Kidney (tissue), 14 donors: Measurements from ENCODE around the gene RBBP5. TPM values are rescaled to one million over a fixed set of nuclear protein-coding genes. Genes with fewer than 3 reads are reported as not detected.
A peak's percentile ranks its signal among the peaks of the same experiment; 100 is the strongest.

ENCODE experiments used
- DNase-seq, 5 donors: peaks; one replicate each; pipeline ENCODE4 v3.0.0-alpha.2; 2013 to 2020
- FAIRE-seq: peaks from 2 replicates; lab custom pipeline; 2012; peaks lifted over from hg19 to GRCh38; lab: Jason Lieb, UNC
- H3K27ac ChIP-seq, 2 donors: one replicate each; pipeline ENCODE4 v1.7.0; 2013; ENCODE audit warnings: low read depth in 2 of 2, low read length in 2 of 2, inconsistent platforms in 1 of 2
- H3K27me3 ChIP-seq: one replicate; pipeline ENCODE4 v1.7.1; 2013; ENCODE audit warnings: low read length, inconsistent platforms; ENCODE audit not compliant: control insufficient read depth, insufficient read depth
- H3K36me3 ChIP-seq, 3 donors: one replicate each; pipeline versions ENCODE4 v1.7.0 to v1.7.1; 2013; ENCODE audit warnings: low read length in 3 of 3, control low read depth in 1 of 3, inconsistent platforms in 1 of 3; ENCODE audit not compliant: insufficient read depth in 3 of 3, control insufficient read depth in 2 of 3
- H3K4me1 ChIP-seq, 3 donors: one replicate each; pipeline versions ENCODE4 v1.7.0 to v1.7.1; 2013; ENCODE audit warnings: low read length in 3 of 3, inconsistent platforms in 1 of 3, low read depth in 1 of 3; ENCODE audit not compliant: control insufficient read depth in 2 of 3, insufficient read depth in 2 of 3
- H3K4me3 ChIP-seq, 3 donors: one replicate each; pipeline versions ENCODE4 v1.7.0 to v1.8.1; 2013; ENCODE audit warnings: low read length in 3 of 3, control low read depth in 1 of 3, inconsistent platforms in 1 of 3
- H3K9ac ChIP-seq, 3 donors: one replicate each; pipeline versions ENCODE4 v1.7.0 to v1.7.1; 2013; ENCODE audit warnings: low read length in 3 of 3, control low read depth in 1 of 3, inconsistent platforms in 1 of 3
- H3K9me3 ChIP-seq, 3 donors: one replicate each; pipeline versions ENCODE4 v1.7.0 to v1.7.1; 2013; ENCODE audit warnings: low read length in 3 of 3, control low read depth in 1 of 3, inconsistent platforms in 1 of 3; ENCODE audit not compliant: control insufficient read depth in 2 of 3, insufficient read depth in 1 of 3
- CTCF ChIP-seq: IDR thresholded peaks from 3 replicates; pipeline ENCODE4 v1.5.1; 2012; ENCODE audit warnings: mild to moderate bottlenecking, moderate library complexity, borderline replicate concordance; ENCODE audit not compliant: insufficient read depth; ENCODE audit errors: extremely low read depth
- intact Hi-C: fragments of 100-400 bp; cut with DNase I; formaldehyde crosslinking; loops from one replicate; pipeline ENCODE4 v1.11.1; 2022
- polyA plus RNA-seq: library from polyadenylated mRNA; stranded (reverse); fragments of 350-450 nt; fragmentation: Illumina TruSeq; extraction: RNeasy Lipid Tissue Mini Kit (QIAGEN cat#74804); gene quantifications from one replicate; pipeline ENCODE4 v1.2.3, GENCODE V29; 2014; ENCODE audit warnings: low read depth, low replicate concordance; ENCODE audit not compliant: insufficient read depth
- total RNA-seq: library from RNA; stranded (reverse); fragmentation: NEBNext Ultra II Directional; extraction: Animal tissue kit (Norgen Biotek cat#: 25700); gene quantifications from one replicate; pipeline ENCODE4 v1.2.1, GENCODE V29; 2021
- donor health status: control.
- donor health status: control.
- donor health status: control.
- donor health status: control.
- donor health status: control.
- donor health status: DM: yes; HTN: yes; CAD: no.
- donor health status: Normal renal cell carcinoma (clear cell type).

RBBP5 gene
- total and polyA plus RNA-seq, 2 donors from 2014 or later = 6.8 to 18.2 TPM

GRCh38 chr1:205142102-205142469 is 20.3 kb upstream of the RBBP5 start:
- Histone ChIP-seq H3K4me1 (peaks cover 0 to 7% (median 0%) of the 10 kb centered on the region in 3 donors), H3K27ac (no peak overlapping the region), H3K27me3 (no peaks in the 10 kb centered on the region), H3K36me3 (peaks cover 0 to under 1% (median 0%) of the 10 kb centered on the region in 3 donors), H3K4me3 (no peak overlapping the region), H3K9ac (no peak overlapping the region), H3K9me3 (no peaks in the 10 kb centered on the region)
- intact Hi-C loops = no loop called here
- DNase-seq (no peak), FAIRE-seq (no peak)
- no peak for TF ChIP-seq CTCF

- Histone ChIP-seq H3K36me3 (no peaks in the 10 kb centered on the region), H3K4me1 (peaks cover 0 to 7% (median 0%) of the 10 kb centered on the region in 3 donors), H3K9ac (no peak overlapping the region), H3K9me3 (no peaks in the 10 kb centered on the region), H3K4me3 (peak overlapping the region in 1 of 3 donors; percentile 28), H3K27ac (no peak overlapping the region), H3K27me3 (no peaks in the 10 kb centered on the region)
- TF ChIP-seq CTCF = peak; percentile 78
- intact Hi-C loops = no loop called here
- DNase-seq (peak in 4 of 5 donors; percentile 83 to 93 (median 85)), FAIRE-seq (peak; percentile 50)
Observed at GRCh38 chr1:205141236-205142101, 19.7 kb upstream of the RBBP5 start.

GRCh38 chr1:205140113-205140512 is 18.3 kb upstream of the RBBP5 start:
- DNase-seq (no peak), FAIRE-seq (no peak)
- Histone ChIP-seq H3K4me1 (peaks cover 0 to 7% (median 0%) of the 10 kb centered on the region in 3 donors), H3K36me3 (no peaks in the 10 kb centered on the region), H3K9ac (no peak overlapping the region), H3K27ac (no peak overlapping the region), H3K9me3 (no peaks in the 10 kb centered on the region), H3K27me3 (no peaks in the 10 kb centered on the region), H3K4me3 (no peak overlapping the region)
- intact Hi-C loops = no loop called here
- TF ChIP-seq CTCF = no peak
